ENCODE measurements around the gene CHRNA5.
"Not testable (repeated sequence)": the region's sequence is repeated elsewhere in the genome, so short reads cannot be mapped to it uniquely, and the experiment has no call there.

CHRNA5 gene

GRCh38 chr15:78565951-78566774 is 843 bp downstream of the CHRNA5 start:
- no peak for DNase-seq (ENCODE audit: low read depth)

DNA sequence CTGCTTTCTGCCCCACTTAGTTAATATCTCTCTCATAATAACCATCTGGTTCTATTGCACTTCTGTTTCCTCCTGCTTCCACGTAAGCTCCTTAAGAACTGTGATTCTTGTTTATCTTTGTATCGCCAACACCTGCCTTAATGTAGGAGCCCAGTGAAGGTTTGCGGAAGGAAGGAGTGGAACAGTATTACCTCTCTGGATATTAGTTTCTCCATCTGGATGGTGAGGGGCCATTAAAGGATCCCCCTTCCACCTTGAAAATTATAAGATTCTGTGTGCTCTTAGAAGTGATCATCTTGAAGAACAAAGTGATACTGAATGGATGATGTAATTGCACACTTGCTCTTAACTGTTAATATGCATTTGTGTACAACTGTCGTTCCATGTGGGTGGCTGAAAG is 2.2 kb downstream of the CHRNA5 start:
- DNase-seq (ENCODE audit: low read depth) = no peak

GRCh38 chr15:78570710-78571109 is 5.4 kb downstream of the CHRNA5 start:
- no peak for DNase-seq (ENCODE audit: low read depth)

DNA sequence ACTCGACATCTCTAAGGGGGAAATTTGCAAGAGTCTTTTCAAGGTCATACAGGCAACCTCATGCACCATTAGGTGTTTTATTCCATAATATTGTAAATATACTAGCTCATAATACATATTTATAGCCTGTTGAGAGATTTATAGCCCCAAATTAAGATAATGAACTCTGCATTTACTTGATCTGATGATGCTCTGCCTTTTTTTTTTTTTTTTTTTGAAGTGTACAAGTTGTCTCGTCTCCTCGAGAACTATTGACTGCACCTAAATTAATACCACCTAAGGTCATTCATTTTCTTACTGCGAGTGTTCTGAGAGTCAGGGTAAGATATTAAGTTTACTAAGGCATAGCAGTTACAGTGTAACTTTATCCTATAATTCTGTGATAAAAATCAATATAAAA is 6.1 kb downstream of the CHRNA5 start:
- DNase-seq (ENCODE audit: low read depth) = no peak

DNA sequence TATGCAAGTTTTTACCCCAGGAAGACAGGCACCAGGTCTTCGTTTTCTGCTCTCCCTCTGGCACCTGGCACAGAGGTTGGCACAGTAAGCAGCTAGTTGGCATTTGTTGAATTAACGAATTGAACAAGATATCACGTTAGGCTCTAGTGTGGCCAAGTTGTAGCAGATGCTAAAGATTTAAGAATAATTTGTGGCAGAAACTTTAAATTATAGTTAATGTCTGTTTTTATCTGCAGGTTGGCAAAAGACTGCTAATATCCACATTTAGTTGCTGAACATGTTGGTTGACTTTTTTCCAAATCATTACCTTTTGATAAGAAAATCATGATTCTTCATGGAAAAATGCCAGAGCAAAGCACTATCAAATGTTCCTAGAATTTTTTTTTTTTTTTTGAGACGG is 8.1 kb downstream of the CHRNA5 start:
- DNase-seq (ENCODE audit: low read depth) = no peak

GRCh38 chr15:78574944-78575343 is 9.6 kb downstream of the CHRNA5 start:
- DNase-seq (ENCODE audit: low read depth) = no peak

DNA sequence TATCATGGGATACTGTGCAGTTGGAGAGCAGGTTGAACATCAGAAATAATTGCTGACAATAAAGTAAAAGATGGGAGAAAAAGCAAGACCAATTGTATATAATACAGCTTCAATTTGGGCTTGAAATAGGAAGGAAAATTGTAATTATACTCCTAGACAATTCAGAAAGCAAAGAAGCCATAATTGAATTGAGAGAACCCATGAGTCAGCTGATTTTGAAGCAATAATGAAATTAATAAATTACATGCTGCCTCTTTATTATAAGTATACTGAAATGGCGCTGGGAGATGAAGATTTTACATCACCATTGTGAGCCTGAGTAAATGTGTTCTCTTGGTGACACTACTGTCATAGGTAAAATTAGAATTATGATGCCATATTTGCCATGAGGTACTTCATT is 32.3 kb downstream of the CHRNA5 start:
- DNase-seq (ENCODE audit: low read depth) = no peak

- DNase-seq (ENCODE audit: low read depth) = no peak
Measured at GRCh38 chr15:78598348-78598747, 33.0 kb downstream of the CHRNA5 start.

- no peak for DNase-seq (ENCODE audit: low read depth)
Measured at GRCh38 chr15:78599189-78599588, 33.9 kb downstream of the CHRNA5 start.

DNA sequence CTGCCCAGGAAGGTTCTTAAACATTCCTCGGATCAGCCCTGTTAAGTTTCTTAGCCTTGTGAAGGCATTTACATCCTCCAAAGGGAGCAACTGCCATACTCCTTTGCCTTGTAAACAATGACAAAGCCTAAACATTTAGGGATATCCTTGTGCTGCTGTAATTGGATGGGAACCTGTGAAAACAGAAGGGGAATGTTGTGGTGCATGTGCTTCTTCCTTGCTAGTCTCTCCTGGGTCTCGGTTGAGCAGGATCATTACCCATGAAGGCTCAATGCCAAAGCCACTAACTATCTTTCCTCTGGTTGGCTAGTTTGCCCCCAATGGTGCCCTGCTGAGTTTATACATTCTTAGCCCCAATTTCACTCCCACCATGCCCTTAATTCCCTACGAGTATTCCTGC is 38.1 kb downstream of the CHRNA5 start:
- DNase-seq (ENCODE audit: low read depth) = no peak

GRCh38 chr15:78604420-78604819 is 39.1 kb downstream of the CHRNA5 start:
- DNase-seq (ENCODE audit: low read depth) = no peak

DNA sequence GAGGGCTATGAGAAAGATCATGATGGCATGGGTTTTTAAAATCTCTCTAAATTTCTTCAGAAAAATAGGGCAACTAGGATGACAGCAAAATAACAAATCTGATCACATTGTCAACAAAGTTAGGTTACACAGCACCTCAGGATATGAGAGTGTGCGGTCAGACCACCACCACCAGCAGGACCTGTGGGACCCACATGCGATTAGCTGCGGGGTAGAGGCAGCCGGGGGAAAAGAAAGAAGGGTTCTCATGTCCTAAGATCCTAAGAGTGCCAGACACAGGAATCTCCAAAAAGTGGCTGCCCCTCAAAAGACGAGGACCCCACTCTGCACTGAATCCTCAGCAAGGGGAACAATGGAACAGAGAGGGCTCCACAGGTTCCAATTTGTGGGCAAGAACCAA is 39.9 kb downstream of the CHRNA5 start:
- no peak for DNase-seq (ENCODE audit: low read depth)

DNA sequence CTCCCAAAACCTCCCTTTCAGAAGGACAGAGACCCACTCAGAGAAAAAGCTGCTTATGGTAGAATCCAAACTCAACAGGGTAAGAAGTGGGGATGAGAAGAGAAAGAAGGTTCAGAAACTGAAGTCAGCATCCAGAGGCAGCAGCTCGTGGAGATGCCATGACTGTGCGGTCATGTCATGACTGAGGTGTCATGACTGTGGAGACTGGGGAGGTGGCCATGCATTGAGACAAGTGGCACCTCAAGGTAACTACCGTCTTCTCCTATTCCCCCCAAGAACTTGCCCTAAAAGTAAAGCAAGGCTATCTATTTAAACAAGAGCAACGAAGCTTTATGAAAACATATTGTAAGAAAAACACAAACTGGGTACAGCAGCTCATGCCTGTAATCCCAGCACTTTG is 40.4 kb downstream of the CHRNA5 start:
- DNase-seq (ENCODE audit: low read depth) = no peak

- DNase-seq (ENCODE audit: low read depth) = not testable (repeated sequence)
Measured at GRCh38 chr15:78609551-78609950, 44.2 kb downstream of the CHRNA5 start.

- no peak for DNase-seq (ENCODE audit: low read depth)
Measured at GRCh38 chr15:78614021-78614420, 48.7 kb downstream of the CHRNA5 start.

GRCh38 chr15:78615151-78615589 is 49.9 kb downstream of the CHRNA5 start:
- DNase-seq (ENCODE audit: low read depth) = no peak

GRCh38 chr15:78616506-78616905 is 51.2 kb downstream of the CHRNA5 start:
- no peak for DNase-seq (ENCODE audit: low read depth)

- DNase-seq (ENCODE audit: low read depth) = no peak
Measured at GRCh38 chr15:78617076-78617475, 51.8 kb downstream of the CHRNA5 start.

GRCh38 chr15:78617516-78617915 is 52.2 kb downstream of the CHRNA5 start:
- no peak for DNase-seq (ENCODE audit: low read depth)

DNA sequence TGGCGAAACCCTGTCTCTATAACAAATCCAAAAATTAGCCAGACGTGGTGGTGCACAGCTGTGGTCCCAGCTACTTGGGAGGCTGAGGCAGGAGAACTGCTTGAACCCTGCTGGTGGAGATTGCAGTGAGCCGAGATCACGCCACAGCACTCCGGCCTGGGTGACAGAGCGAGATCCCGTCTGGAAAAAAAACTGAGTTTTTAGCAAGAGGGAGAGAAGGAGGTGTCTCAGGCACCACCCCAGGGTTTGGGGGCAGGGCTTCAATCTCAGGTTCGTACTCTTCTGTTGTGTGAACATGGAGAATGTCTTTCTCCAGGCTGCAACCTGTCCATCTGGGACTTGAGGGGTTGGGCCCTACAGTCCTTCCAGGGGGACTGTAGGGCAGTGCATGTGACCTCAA is 52.7 kb downstream of the CHRNA5 start:
- DNase-seq (ENCODE audit: low read depth) = no peak

DNA sequence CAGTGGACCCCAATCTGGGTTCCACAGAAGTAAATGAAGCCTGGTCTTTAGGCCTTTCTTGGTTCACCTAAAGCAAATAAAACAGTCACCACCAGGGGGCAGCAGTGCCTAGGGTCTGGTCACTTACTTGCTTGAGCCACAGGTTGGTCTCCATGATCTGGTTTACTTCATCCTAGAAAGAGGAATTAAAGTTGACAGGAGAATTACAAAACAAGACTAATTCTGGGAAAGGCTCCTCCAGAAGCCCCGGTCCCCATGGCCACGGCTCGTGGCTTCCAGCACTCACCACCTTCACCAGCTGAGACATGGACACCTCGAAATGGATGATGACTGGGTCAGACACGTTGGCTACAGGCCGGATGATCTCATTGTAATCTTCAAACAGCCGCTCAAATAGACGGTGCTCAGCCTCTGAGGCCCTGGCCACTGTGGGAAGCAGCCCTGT is 53.2 kb downstream of the CHRNA5 start:
- DNase-seq (ENCODE audit: low read depth) = peak; percentile 50

- no peak for DNase-seq (ENCODE audit: low read depth)
Measured at GRCh38 chr15:78619022-78619950, 54.0 kb downstream of the CHRNA5 start.

DNA sequence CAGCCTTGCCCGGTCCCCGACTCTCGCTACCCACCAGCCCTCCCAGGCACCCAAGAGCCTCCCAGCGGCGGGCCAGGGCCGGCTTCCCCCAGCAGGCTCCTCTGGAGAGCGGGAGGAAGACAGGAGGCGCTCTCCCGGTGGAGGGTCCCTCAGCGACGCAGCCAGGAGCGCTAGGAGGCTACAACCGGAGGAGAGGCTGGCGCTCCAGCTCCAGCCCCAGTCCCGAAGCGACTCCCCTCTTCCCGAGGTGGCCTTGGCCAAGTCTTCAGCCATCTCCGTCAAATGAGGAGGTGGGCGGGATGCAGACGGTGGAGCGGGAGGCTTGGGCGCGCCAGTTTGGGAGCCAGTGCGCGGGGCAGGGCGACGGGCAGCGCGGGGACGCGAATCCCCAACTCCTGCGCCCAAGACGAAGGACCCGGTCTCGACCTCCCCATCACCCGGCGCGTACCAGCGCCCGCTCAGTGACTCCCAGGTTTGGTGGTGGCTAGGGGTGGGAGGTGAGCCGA is 54.8 kb downstream of the CHRNA5 start:
- DNase-seq (ENCODE audit: low read depth) = no peak
